ENCODE measurements around the gene TACC2. TPM values are rescaled to one million over a fixed set of nuclear protein-coding genes. Genes with fewer than 3 reads are reported as not detected.

Gene TACC2
- total RNA-seq, 1 donor from 2014 or later, result 76.4 TPM

DNA sequence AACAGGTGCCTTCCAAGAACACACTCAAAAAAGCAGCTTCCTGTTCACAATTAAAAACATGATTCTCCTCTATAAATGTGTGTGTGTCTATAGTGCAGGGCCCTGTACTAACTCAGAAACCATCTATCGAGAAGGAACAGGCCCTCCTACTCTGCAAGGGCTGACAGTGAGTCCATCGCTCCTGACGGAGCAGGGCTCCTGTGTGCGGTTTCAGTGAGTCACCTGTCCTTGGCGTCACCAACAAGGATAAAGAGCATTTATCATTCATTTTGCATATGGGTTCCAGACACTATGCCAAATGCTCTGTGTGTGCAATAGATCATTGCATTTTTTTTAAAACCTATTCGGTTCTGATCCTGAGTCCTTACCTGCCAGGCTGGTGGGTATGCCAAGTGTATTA is 63.7 kb downstream of the TACC2 start:
- no peak for DNase-seq (ENCODE audit: extremely low spot score in 2 of 2)
- H3K4me1 ChIP-seq, result peaks cover 35% of the 10 kb centered on the region
- TF ChIP-seq POLR2AphosphoS5 (IDR thresholded peaks at IDR 0.05; ENCODE audit: insufficient read depth in 1 of 2, low read depth in 1 of 2) (no peak), CTCF (IDR thresholded peaks at IDR 0.05) (no peak), POLR2A (IDR thresholded peaks at IDR 0.05) (no peak)
- H3K36me3 ChIP-seq, result no peaks in the 10 kb centered on the region
- no peaks in the 10 kb centered on the region for H3K27me3 ChIP-seq
- H3K27ac ChIP-seq, result peak overlapping the region; percentile 22
- intact Hi-C loops (cut with DNase I), result loop anchor here (10.0 kb wide), 1 partner anchor 122 kb away; no protein-coding TSS in a partner anchor
- no peaks in the 10 kb centered on the region for H3K9me3 ChIP-seq
- H3K4me3 ChIP-seq, result no peak overlapping the region

- Histone ChIP-seq H3K4me3 (no peak overlapping the region), H3K9me3 (no peaks in the 10 kb centered on the region), H3K4me1 (peaks cover 35% of the 10 kb centered on the region), H3K27ac (peak overlapping the region; percentile 22), H3K36me3 (no peaks in the 10 kb centered on the region), H3K27me3 (no peaks in the 10 kb centered on the region)
- TF ChIP-seq POLR2A (IDR thresholded peaks at IDR 0.05) (no peak), POLR2AphosphoS5 (IDR thresholded peaks at IDR 0.05; ENCODE audit: insufficient read depth in 1 of 2, low read depth in 1 of 2) (no peak), CTCF (IDR thresholded peaks at IDR 0.05) (no peak)
- DNase-seq (ENCODE audit: extremely low spot score in 2 of 2), result no peak
- intact Hi-C loops (cut with DNase I), result loop anchor here (10.0 kb wide), 1 partner anchor 121 kb away; no protein-coding TSS in a partner anchor
Observed at GRCh38 chr10:122053314-122053713, 64.4 kb downstream of the TACC2 start.

- H3K27ac ChIP-seq, result peak overlapping the region; percentile 57
- TF ChIP-seq CTCF (IDR thresholded peaks at IDR 0.05) (peak; percentile 38 to 64 (median 54)), POLR2AphosphoS5 (IDR thresholded peaks at IDR 0.05; ENCODE audit: insufficient read depth in 1 of 2, low read depth in 1 of 2) (peak in 1 of 2 donors; percentile 49), POLR2A (IDR thresholded peaks at IDR 0.05) (no peak)
- H3K36me3 ChIP-seq, result no peaks in the 10 kb centered on the region
- intact Hi-C loops (cut with DNase I), result loop anchor here (10.0 kb wide), 1 partner anchor 120 kb away; no protein-coding TSS in a partner anchor
- no peaks in the 10 kb centered on the region for H3K9me3 ChIP-seq
- no peaks in the 10 kb centered on the region for H3K27me3 ChIP-seq
- no peak for DNase-seq (ENCODE audit: extremely low spot score in 2 of 2)
- H3K4me3 ChIP-seq, result no peak overlapping the region
- peaks cover 36% of the 10 kb centered on the region for H3K4me1 ChIP-seq
Observed at GRCh38 chr10:122054048-122055025, 65.4 kb downstream of the TACC2 start.

DNA sequence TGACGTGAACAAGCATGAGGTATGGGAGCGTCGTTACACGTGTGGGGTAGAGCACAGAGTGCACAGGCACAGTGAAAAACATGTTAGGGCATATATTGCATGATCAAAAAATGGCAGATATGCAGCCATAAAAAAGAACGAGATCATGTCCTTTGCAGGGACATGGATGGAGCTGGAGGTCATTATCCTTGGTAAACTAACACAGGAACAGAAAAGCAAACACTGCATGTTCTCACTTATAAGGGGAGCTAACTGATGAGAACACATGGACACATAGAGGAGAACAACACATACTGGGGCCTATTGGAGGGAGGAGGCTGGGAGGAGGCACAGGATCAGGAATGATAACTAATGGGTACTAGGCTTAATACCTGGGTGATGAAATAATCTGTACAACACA is 66.3 kb downstream of the TACC2 start:
- Histone ChIP-seq H3K36me3 (no peaks in the 10 kb centered on the region), H3K4me1 (peaks cover 45% of the 10 kb centered on the region), H3K9me3 (no peaks in the 10 kb centered on the region), H3K27ac (peak overlapping the region; percentile 57), H3K4me3 (no peak overlapping the region), H3K27me3 (no peaks in the 10 kb centered on the region)
- no peak for DNase-seq (ENCODE audit: extremely low spot score in 2 of 2)
- intact Hi-C loops (cut with DNase I), result loop anchor here (10.0 kb wide), 1 partner anchor 120 kb away; no protein-coding TSS in a partner anchor
- TF ChIP-seq CTCF (IDR thresholded peaks at IDR 0.05) (no peak), POLR2AphosphoS5 (IDR thresholded peaks at IDR 0.05; ENCODE audit: insufficient read depth in 1 of 2, low read depth in 1 of 2) (no peak)

Measured in vagina (tissue), 2 donors.